ENCODE measurements around the gene MZF1. TPM values are rescaled to one million over a fixed set of nuclear protein-coding genes. Genes with fewer than 3 reads are reported as not detected.

MZF1 gene
- total and polyA plus RNA-seq, 9 of the 15 experiments (the other 6 are each of a cell fraction or from before 2014, with no cell fraction given) = 0.31 to 29.3 (median 11.5) TPM

GRCh38 chr19:58562122-58563033 lies 10.8 kb downstream of the MZF1 start (continued):
- TF ChIP-seq, protein P1, sequence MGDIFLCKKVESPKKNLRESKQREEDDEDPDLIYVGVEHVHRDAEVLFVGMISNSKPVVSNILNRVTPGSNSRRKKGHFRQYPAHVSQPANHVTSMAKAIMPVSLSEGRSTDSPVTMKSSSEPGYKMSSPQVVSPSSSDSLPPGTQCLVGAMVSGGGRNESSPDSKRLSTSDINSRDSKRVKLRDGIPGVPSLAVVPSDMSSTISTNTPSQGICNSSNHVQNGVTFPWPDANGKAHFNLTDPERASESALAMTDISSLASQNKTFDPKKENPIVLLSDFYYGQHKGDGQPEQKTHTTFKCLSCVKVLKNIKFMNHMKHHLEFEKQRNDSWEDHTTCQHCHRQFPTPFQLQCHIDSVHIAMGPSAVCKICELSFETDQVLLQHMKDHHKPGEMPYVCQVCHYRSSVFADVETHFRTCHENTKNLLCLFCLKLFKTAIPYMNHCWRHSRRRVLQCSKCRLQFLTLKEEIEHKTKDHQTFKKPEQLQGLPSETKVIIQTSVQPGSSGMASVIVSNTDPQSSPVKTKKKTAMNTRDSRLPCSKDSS (IDR thresholded peaks at IDR 0.05; ENCODE audit: low read depth, partially characterized antibody) = no peak
- TF ChIP-seq POLR2G (IDR thresholded peaks at IDR 0.05; ENCODE audit: low read depth, low read length) (peak; percentile 71), FIP1L1 (IDR thresholded peaks at IDR 0.05; ENCODE audit: low read depth, low read length, poor library complexity, severe bottlenecking) (peak; percentile 55), CEBPG (CRISPR knock-in tag; IDR thresholded peaks at IDR 0.05) (no peak), CEBPG (tag; conservative IDR thresholded peaks at IDR 0.05 in 1 of 2, IDR thresholded peaks at IDR 0.05 in 1 of 2) (no peak)
- TF ChIP-seq, protein P2, sequence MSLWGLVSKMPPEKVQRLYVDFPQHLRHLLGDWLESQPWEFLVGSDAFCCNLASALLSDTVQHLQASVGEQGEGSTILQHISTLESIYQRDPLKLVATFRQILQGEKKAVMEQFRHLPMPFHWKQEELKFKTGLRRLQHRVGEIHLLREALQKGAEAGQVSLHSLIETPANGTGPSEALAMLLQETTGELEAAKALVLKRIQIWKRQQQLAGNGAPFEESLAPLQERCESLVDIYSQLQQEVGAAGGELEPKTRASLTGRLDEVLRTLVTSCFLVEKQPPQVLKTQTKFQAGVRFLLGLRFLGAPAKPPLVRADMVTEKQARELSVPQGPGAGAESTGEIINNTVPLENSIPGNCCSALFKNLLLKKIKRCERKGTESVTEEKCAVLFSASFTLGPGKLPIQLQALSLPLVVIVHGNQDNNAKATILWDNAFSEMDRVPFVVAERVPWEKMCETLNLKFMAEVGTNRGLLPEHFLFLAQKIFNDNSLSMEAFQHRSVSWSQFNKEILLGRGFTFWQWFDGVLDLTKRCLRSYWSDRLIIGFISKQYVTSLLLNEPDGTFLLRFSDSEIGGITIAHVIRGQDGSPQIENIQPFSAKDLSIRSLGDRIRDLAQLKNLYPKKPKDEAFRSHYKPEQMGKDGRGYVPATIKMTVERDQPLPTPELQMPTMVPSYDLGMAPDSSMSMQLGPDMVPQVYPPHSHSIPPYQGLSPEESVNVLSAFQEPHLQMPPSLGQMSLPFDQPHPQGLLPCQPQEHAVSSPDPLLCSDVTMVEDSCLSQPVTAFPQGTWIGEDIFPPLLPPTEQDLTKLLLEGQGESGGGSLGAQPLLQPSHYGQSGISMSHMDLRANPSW (CRISPR knock-in tag; IDR thresholded peaks at IDR 0.05) = no peak

Measured in K562 (cell line).